ENCODE measurements around the gene FRMD6.

FRMD6 gene

GRCh38 chr14:51651388-51652167, at the start of gene FRMD6:
FRMD6 (plus strand) TSS chr14:51651910; CDS start chr14:51689837, 37,927 bp downstream.
- DNase-seq = peak; percentile 65

GRCh38 chr14:51602310-51602709, 49.4 kb upstream of the FRMD6 start:
- no peak for DNase-seq

GRCh38 chr14:51603495-51603894, 48.2 kb upstream of the FRMD6 start:
- DNase-seq = no peak

DNA sequence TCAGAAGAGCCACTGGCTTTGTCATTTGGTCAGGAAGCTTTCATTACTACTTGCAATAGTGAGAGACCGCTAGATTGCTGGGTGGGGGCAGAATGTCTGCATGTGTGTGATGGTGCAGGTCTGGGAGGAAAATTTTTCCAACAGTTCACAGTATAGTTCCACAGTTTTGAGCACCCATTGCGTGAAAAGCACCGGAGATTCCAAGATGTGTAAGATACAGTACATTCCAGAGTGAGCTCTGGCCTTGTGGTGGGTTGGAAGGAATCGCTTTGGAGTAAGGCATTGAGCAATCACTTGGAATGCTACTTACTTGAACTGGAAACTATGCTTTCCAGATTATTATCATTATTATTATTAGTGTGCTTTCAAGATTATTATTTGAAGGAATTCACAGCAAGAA, 47.6 kb upstream of the FRMD6 start:
- DNase-seq = no peak

DNA sequence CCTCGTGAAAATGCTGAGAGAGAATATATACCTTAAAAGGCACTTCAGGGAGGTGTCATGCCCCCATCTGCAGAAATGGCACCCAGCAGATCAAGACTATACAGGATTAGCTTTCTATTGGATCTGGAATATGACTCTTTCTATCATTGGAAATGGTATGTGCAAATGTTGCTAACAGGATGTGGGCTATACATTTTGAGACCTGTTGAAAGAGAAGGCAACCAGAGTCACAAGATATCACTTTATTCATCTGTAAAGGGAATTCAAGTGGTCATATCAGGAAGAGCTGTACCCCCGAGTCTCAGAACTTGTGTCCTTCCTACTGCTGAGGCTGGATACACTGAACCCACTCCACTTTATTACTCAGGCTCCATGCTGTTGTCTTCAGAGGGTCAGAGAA, 46.1 kb upstream of the FRMD6 start:
- DNase-seq = no peak

DNA sequence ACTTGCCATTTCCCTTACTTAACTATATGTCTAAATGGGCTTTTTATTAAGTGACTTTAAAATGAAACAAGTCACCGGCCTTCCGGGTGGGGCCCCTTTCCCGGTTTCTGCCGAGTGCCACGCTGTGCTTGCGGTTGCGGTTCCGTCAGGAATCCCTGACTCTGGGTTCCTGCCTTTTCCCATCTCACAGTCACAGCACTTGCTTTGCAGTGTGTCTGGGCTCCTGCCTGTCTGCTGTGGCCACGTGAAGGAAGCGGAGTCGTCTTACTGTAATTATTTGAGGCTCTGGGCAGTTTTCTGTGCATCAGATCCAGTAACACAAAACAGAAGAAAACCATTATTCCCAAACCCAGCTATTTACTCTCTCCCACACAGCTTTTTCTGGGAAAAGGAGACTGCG, 44.0 kb upstream of the FRMD6 start:
- DNase-seq = no peak

- DNase-seq = no peak
Measured at GRCh38 chr14:51609251-51609954, 42.3 kb upstream of the FRMD6 start.

DNA sequence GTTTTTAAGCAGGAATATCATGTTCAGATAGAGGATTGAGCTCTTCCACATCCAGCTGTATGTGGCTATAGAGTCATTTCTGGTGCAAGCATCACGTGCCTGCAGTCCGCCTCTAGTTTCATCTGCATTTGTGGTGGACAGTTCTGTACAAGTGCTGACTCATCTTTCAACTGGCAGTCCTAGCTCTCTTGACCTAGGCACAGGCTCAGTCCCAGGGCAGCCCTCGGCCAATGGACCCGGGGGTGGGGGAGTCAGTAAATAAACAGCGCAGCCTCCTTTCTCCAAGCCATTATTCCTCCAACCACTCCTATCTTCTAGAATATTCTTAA, 41.8 kb upstream of the FRMD6 start:
- no peak for DNase-seq

GRCh38 chr14:51610771-51611170, 40.9 kb upstream of the FRMD6 start:
- no peak for DNase-seq

- DNase-seq = no peak
Measured at GRCh38 chr14:51612449-51612848, 39.3 kb upstream of the FRMD6 start.

DNA sequence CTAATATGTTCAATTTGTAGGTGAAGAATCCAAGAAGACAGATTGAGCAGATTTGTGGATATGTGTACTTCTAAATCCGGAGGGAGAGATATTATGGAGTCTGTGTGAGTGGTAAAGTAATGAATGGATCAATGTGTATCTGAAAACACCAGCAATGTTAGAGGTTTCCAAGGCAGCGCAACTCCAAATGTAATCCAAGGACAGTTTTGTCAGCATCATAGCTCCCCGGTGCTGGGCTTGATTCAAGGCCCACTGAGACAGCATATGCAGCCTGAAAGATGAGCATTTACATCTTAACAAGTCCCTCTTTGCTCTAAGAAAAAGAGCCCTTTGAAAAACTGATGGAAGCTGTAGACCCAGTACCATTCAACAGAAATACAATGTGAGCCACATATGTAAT, 38.3 kb upstream of the FRMD6 start:
- no peak for DNase-seq

- no peak for DNase-seq
Measured at GRCh38 chr14:51614707-51615106, 37.0 kb upstream of the FRMD6 start.

GRCh38 chr14:51616256-51616655, 35.5 kb upstream of the FRMD6 start:
- no peak for DNase-seq

DNA sequence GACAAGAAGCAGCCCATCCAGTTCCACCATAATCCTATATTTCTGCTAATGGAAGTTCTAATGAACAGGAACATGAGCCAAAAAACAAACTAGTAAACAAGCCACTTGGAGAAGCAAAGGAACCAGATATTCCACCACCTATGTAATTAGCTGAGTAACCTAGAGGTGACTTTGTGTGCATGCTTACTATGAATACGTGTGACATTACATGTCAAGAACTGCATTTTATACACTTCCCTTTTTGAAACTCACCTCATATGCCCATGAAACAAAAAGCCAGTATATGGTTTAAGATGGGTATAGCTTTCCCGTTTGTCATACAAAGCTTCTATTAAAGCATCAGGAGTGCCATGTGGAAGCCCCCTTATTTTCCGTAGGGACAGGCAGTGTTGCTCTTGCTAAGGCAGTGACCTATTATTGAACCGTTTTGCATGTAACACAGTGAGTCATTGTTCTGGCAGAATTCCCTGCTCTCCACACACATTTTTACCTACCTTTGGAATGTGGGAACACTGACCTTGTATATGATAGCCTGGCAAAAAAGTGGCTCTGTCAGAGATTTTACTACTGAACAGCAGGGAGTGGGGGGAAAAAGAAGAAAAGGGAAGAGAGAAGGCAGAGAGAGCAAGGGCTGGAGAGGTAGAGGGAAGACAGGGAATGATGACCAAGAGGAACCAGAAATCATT, 34.8 kb upstream of the FRMD6 start:
- no peak for DNase-seq

DNA sequence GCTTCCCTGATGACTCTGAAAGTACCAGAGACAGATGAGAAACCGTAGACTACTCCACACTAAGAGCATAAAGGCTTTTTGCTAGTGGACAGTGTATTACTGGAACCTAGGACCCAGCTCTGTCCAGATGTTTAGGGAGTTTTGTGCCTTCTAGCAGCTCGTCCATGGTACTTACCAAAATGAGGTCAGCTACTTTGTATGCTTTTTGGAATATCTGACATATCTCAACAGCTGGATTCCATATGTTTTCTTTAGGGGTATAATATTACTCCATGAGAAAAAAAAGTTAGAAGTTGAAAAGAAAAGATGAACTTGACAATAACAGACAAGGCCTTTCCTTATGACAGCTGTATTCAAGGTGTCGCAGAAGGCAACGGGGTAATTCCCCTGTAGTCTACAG, 32.1 kb upstream of the FRMD6 start:
- DNase-seq = no peak

GRCh38 chr14:51620056-51620455, 31.7 kb upstream of the FRMD6 start:
- no peak for DNase-seq

GRCh38 chr14:51621654-51622053, 30.1 kb upstream of the FRMD6 start:
- DNase-seq = no peak

GRCh38 chr14:51622376-51622775, 29.3 kb upstream of the FRMD6 start:
- no peak for DNase-seq

DNA sequence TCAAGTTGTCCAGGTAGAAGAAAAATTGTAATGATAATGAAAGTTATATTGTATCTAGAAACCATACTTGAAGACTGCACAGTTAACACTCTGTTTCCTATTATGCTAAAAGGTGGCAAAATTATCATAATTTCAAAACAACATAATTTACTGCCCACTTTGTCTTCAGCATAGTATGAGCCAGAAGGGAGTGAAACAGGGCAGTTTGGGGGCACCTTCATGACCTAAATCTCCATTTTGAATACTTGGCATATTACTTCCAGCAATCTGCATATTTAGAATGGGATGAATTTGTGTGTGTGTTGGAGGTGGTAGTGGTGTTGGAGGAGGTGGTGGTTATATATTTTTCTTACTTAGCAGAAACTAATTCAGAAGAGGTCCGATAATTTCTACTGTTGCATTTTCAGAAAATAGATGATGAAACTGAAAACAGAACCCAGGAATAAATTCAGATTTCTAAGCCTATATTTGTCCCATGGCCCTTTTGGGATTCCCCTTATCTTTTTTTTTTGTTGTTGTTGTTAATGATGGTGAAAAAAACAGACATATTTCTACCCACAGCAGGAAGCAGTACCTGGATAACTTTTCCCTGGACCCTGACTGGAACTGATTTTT, 26.6 kb upstream of the FRMD6 start:
- no peak for DNase-seq

DNA sequence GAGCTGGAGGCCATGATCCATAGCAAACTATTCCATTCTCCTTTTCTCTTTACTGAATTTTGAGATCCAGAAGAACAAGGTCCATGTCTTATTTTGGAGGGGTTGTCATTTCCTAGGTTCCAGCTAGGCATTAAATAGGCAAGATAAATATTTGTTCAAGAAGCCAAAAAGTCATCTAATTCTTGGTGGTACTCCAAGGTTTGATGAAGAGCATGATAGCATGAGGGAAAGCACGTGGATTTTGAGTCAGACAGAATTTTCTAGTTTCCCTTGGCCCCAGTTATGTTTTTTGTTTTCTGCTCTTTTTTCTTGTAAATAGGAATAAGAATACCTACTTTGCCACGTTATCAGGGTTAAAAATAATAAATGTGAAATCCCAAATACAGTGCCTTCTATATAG, 25.5 kb upstream of the FRMD6 start:
- no peak for DNase-seq

- no peak for DNase-seq
Measured at GRCh38 chr14:51626788-51627187, 24.9 kb upstream of the FRMD6 start.

DNA sequence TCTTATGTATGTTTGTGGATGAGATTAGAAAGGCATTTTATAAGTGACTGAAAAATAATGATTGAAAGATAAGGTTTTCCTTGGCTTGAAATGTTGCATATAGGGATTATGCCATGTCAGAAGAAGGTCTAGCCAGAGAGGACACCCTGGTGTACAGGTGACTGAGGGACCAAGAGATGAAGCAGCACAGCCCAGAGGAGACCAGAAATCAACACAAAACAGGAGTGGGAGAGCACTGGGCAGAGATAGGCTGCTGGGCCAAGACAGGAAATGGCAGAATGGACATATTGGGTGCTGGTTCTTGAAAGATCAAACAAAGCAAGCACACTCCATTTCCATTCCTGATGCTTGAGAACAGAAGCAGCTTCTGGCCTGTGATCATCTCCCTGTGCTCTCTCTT, 24.4 kb upstream of the FRMD6 start:
- DNase-seq = no peak

GRCh38 chr14:51628238-51628637, 23.5 kb upstream of the FRMD6 start:
- DNase-seq = no peak

- DNase-seq = no peak
Measured at GRCh38 chr14:51630987-51631386, 20.7 kb upstream of the FRMD6 start.
